GM12878 (cell line): Measurements from ENCODE around the gene C2orf74. TPM values are rescaled to one million over a fixed set of nuclear protein-coding genes. Genes with fewer than 3 reads are reported as not detected.

Source experiments
- ATAC-seq: fragments of 200-7000 bp; cut with Tn5 transposase; 3 replicates; pipeline ENCODE4 v1.9.1; 2020; ENCODE audit warnings: mild to moderate bottlenecking, moderate library complexity
- BruUV-seq: library from RNA; stranded (reverse); fragments of 400-500 nt; replicated peaks from 2 replicates; lab custom pipeline; 2021; lab: Mats Ljungman, UMichigan
- CTCF ChIA-PET: fragments of 300-600 bp; sonication (Branson Sonifier 250); formaldehyde crosslinking; extraction: SDS; loops from one replicate; lab custom pipeline; 2021; ENCODE audit warnings: inconsistent platforms; lab: Yijun Ruan, JAX
- POLR2A ChIA-PET: fragments of 350-600 bp; formaldehyde crosslinking; extraction: SDS; loops from one replicate; lab custom pipeline; 2021; ENCODE audit warnings: inconsistent platforms; lab: Charles Lee
- RAD21 ChIA-PET: fragments of 300-600 bp; sonication (Branson Sonifier 250); formaldehyde crosslinking; loops from one replicate; lab custom pipeline; 2023; ENCODE audit warnings: antibody characterized with exemption; ENCODE audit not compliant: unreplicated experiment; lab: Charles Lee
- SMC1A ChIA-PET: fragments of 300-600 bp; sonication (Branson Sonifier 250); formaldehyde crosslinking; loops from one replicate; lab custom pipeline; 2023; ENCODE audit not compliant: unreplicated experiment, uncharacterized antibody; lab: Charles Lee
- DNase-seq: peaks from one replicate; pipeline ENCODE4 v3.0.0-alpha.2; 2011; ENCODE audit warnings: low read depth, low spot score
- FAIRE-seq: peaks from 3 replicates; lab custom pipeline; 2011; peaks lifted over from hg19 to GRCh38; lab: Jason Lieb, UNC
- H2AFZ ChIP-seq: 2 replicates; pipeline ENCODE4 v1.6.0; 2011; ENCODE audit warnings: low read depth, low read length, control low read depth; ENCODE audit not compliant: control insufficient read depth
- H3K27ac ChIP-seq: 2 replicates; pipeline ENCODE4 v1.5.1; 2011; ENCODE audit warnings: control low read depth; ENCODE audit not compliant: control insufficient read depth, insufficient read depth
- H3K27me3 ChIP-seq, 2 experiments: replicated peaks in 1 of 2; 2 replicates each; pipeline versions ENCODE4 v1.6.0 to v1.6.1; 2011; ENCODE audit warnings: low read length in 1 of 2; ENCODE audit not compliant: control insufficient read depth in 2 of 2, insufficient read depth in 2 of 2
- H3K36me3 ChIP-seq, 2 experiments: 2 replicates each; pipeline ENCODE4 v1.5.1; 2011; ENCODE audit warnings: low read length in 1 of 2; ENCODE audit not compliant: control insufficient read depth in 2 of 2, insufficient read depth in 2 of 2
- H3K4me1 ChIP-seq: 2 replicates; pipeline ENCODE4 v1.6.1; 2011; ENCODE audit warnings: mild to moderate bottlenecking, low read length, moderate library complexity, mixed read lengths; ENCODE audit not compliant: control insufficient read depth, insufficient read depth
- H3K4me2 ChIP-seq: 2 replicates; pipeline ENCODE4 v1.6.0; 2011; ENCODE audit warnings: control low read depth; ENCODE audit not compliant: control insufficient read depth, insufficient read depth
- H3K4me3 ChIP-seq: fragments of 200-600 bp; sonication (generic); 2 replicates; pipeline ENCODE4 v1.5.1; 2016
- H3K79me2 ChIP-seq: 2 replicates; pipeline ENCODE4 v1.6.0; 2011; ENCODE audit warnings: low read length; ENCODE audit not compliant: control insufficient read depth, insufficient read depth
- H3K9ac ChIP-seq: 2 replicates; pipeline ENCODE4 v1.8.0; 2011; ENCODE audit warnings: low read length, control low read depth, mixed read lengths; ENCODE audit not compliant: control insufficient read depth, insufficient read depth
- H3K9me3 ChIP-seq: replicated peaks from 3 replicates; pipeline ENCODE4 v1.5.1; 2011; ENCODE audit warnings: mild to moderate bottlenecking, low read length; ENCODE audit not compliant: control insufficient read depth, insufficient read depth
- H4K20me1 ChIP-seq: 2 replicates; pipeline ENCODE4 v1.6.0; 2011; ENCODE audit not compliant: control insufficient read depth, insufficient read depth
- CBFB ChIP-seq: IDR thresholded peaks from 2 replicates; pipeline ENCODE4 v1.6.1; 2016; ENCODE audit warnings: antibody characterized with exemption, low read depth
- FOXK2 ChIP-seq: fragments of 450-650 bp; IDR thresholded peaks from 2 replicates; pipeline ENCODE4 v1.6.1; 2017; ENCODE audit warnings: mild to moderate bottlenecking, moderate library complexity
- HDGF ChIP-seq: fragments of 450-650 bp; IDR thresholded peaks from 2 replicates; pipeline ENCODE4 v1.6.1; 2016; ENCODE audit warnings: antibody characterized with exemption
- IRF3 ChIP-seq: fragments of 450-650 bp; IDR thresholded peaks from 2 replicates; pipeline ENCODE4 v1.6.1; 2014; ENCODE audit warnings: mild to moderate bottlenecking
- IRF4 ChIP-seq: IDR thresholded peaks from 2 replicates; pipeline ENCODE4 v1.6.1; 2011; ENCODE audit warnings: low read depth, low read length
- TARDBP ChIP-seq: IDR thresholded peaks from 2 replicates; pipeline ENCODE4 v1.6.1; 2016; ENCODE audit warnings: borderline replicate concordance
- WGBS: methylation state at CpG from one replicate; pipeline ENCODE4 v1.1.6; 2016; ENCODE audit warnings: low lambda C conversion rate; ENCODE audit not compliant: insufficient replicate concordance, insufficient coverage; ENCODE audit errors: missing lambda C conversion rate; 5-methylcytosine and 5-hydroxymethylcytosine counted together
- in situ Hi-C: fragments of 300-500 bp; cut with MboI; formaldehyde crosslinking; loops from 9 replicates; pipeline ENCODE4 v1.14.3; 2018; ENCODE audit warnings: mixed read lengths
- intact Hi-C: fragments of 100-400 bp; cut with micrococcal nuclease; formaldehyde crosslinking; loops from one replicate; pipeline ENCODE4 v1.14.2; 2022; ENCODE audit not compliant: unreplicated experiment
- polyA plus RNA-seq, 11 experiments: library from polyadenylated mRNA; depleted of rRNA in 4 of 11; unstranded in 6 of 11; stranded (reverse) in 5 of 11; fragments of >200 nt; fragmentation: Nextera tagmentation in 4 of 11; fragmentation: Illumina TruSeq in 1 of 11; extraction: Ambion mirVana in 4 of 11; extraction: Trizol in 1 of 11; gene quantifications; 1 replicate in 1 of 11; 2 replicates in 10 of 11; pipeline versions ENCODE4 v1.2.1 to v1.2.3, GENCODE V29; 2011 to 2016; ENCODE audit warnings: inconsistent platforms in 2 of 11, missing spikeins in 2 of 11, low read depth in 1 of 11
- total RNA-seq, 4 experiments: library from RNA; depleted of rRNA in 3 of 4; stranded (reverse); fragments of >200 nt in 3 of 4; fragmentation: Illumina TruSeq in 1 of 4; extraction: Trizol in 1 of 4; gene quantifications; 2 replicates each; pipeline versions ENCODE4 v1.2.1 to v1.2.3, GENCODE V29; 2013 to 2021

C2orf74 gene
- total and polyA plus RNA-seq, 10 of the 15 experiments (the other 5 are each of a cell fraction or from before 2014, with no cell fraction given): 3.8 to 25.0 (median 15.2) TPM

GRCh38 chr2:61134141-61134540 lies 27.8 kb upstream of the C2orf74 start:
- 43% methylated on average over 4 of the region's 4 CpGs for WGBS
- intact Hi-C loops: no loop called here

More at GRCh38 chr2:61134141-61134540, 27.8 kb upstream of the C2orf74 start:
- Histone ChIP-seq H3K9ac (no peak overlapping the region), H2AFZ (peak overlapping the region; percentile 19; the same call in 1 of the 2 replicates), H3K9me3 (no peaks in the 10 kb centered on the region), H3K4me1 (no peaks in the 10 kb centered on the region), H3K27ac (no peak overlapping the region), H3K4me2 (no peak overlapping the region), H3K36me3 (no peaks in the 10 kb centered on the region), H4K20me1 (no peaks in the 10 kb centered on the region), H3K4me3 (no peak overlapping the region), H3K79me2 (no peaks in the 10 kb centered on the region), H3K27me3 (no peaks in the 10 kb centered on the region)
- ATAC-seq (no peak), FAIRE-seq (no peak), DNase-seq (no peak)
- ChIA-PET SMC1A (interaction anchor here (1.3 to 1.4 kb wide), 3 partner anchors 9 to 73 kb away, joined by 3 to 4 read pairs (median 4); no protein-coding TSS in a partner anchor), RAD21 (interaction anchor here (2.7 kb wide), 1 partner anchor 11 kb away, joined by 9 read pairs; no protein-coding TSS in a partner anchor), POLR2A (interaction anchor here (0.5 to 1.8 kb wide), 2 partner anchors 11 to 263 kb away, joined by 3 to 4 read pairs; no protein-coding TSS in a partner anchor), CTCF (interaction anchor here (0.6 to 2.2 kb wide), 3 partner anchors 10 to 525 kb away, joined by 3 to 12 read pairs (median 4); no protein-coding TSS in a partner anchor)
- no peak for TF ChIP-seq HDGF
- no peak for TF ChIP-seq TARDBP
- TF ChIP-seq CBFB: no peak
- no peak for TF ChIP-seq IRF3
- TF ChIP-seq FOXK2: no peak
- no peak for TF ChIP-seq IRF4
- in situ Hi-C loops: no loop called here
- BruUV-seq: no TSS peak
